ENCODE data around the gene ABCA4. TPM values are rescaled to one million over a fixed set of nuclear protein-coding genes. Genes with fewer than 3 reads are reported as not detected.
"Not testable (repeated sequence)": the region's sequence is repeated elsewhere in the genome, so short reads cannot be mapped to it uniquely, and the experiment has no call there.

ABCA4 gene
- total RNA-seq, 2 donors from 2014 or later = 2.0 to 3.7 TPM

- H3K4me1 ChIP-seq (ENCODE audit: control insufficient read depth in 1 of 2, low read depth in 2 of 2) = peaks cover 0 to 6% of the 10 kb centered on the region in 2 donors
- no peak overlapping the region for H3K4me3 ChIP-seq
- H3K27me3 ChIP-seq (replicated peaks; ENCODE audit: insufficient read depth) = no peaks in the 10 kb centered on the region
- no peaks in the 10 kb centered on the region for H3K9me3 ChIP-seq
- no peak for DNase-seq (ENCODE audit: low spot score)
- no peak overlapping the region for H3K27ac ChIP-seq
- no peaks in the 10 kb centered on the region for H3K36me3 ChIP-seq
- ATAC-seq (ENCODE audit: insufficient number of reproducible peaks, low FRiP score, low read depth) = no peak
- no peak for TF ChIP-seq CTCF (IDR thresholded peaks at IDR 0.05)
Observed at GRCh38 chr1:94156096-94156625, 35.2 kb upstream of the ABCA4 start.

GRCh38 chr1:94154989-94155388 is 34.0 kb upstream of the ABCA4 start:
- Histone ChIP-seq H3K27me3 (replicated peaks; ENCODE audit: insufficient read depth) (no peaks in the 10 kb centered on the region), H3K9me3 (no peaks in the 10 kb centered on the region), H3K4me3 (no peak overlapping the region), H3K36me3 (no peaks in the 10 kb centered on the region), H3K27ac (no peak overlapping the region), H3K4me1 (ENCODE audit: control insufficient read depth in 1 of 2, low read depth in 2 of 2) (peaks cover 0 to 6% of the 10 kb centered on the region in 2 donors)
- no peak for ATAC-seq (ENCODE audit: insufficient number of reproducible peaks, low FRiP score, low read depth)
- DNase-seq (ENCODE audit: low spot score) = no peak
- no peak for TF ChIP-seq CTCF (IDR thresholded peaks at IDR 0.05)

- Histone ChIP-seq H3K27me3 (replicated peaks; ENCODE audit: insufficient read depth) (no peaks in the 10 kb centered on the region), H3K27ac (no peak overlapping the region), H3K9me3 (no peaks in the 10 kb centered on the region), H3K36me3 (no peaks in the 10 kb centered on the region), H3K4me1 (ENCODE audit: control insufficient read depth in 1 of 2, low read depth in 2 of 2) (peaks cover 0 to 6% of the 10 kb centered on the region in 2 donors), H3K4me3 (no peak overlapping the region)
- TF ChIP-seq CTCF (IDR thresholded peaks at IDR 0.05) = no peak
- no peak for ATAC-seq (ENCODE audit: insufficient number of reproducible peaks, low FRiP score, low read depth)
- DNase-seq (ENCODE audit: low spot score) = no peak
Observed at GRCh38 chr1:94153133-94153532, 32.2 kb upstream of the ABCA4 start.

- ATAC-seq (ENCODE audit: insufficient number of reproducible peaks, low FRiP score, low read depth); H3K9me3 ChIP-seq; H3K4me1 ChIP-seq (ENCODE audit: control insufficient read depth in 1 of 2, low read depth in 2 of 2); DNase-seq (ENCODE audit: low spot score); H3K27ac ChIP-seq; H3K27me3 ChIP-seq (replicated peaks; ENCODE audit: insufficient read depth); H3K4me3 ChIP-seq; H3K36me3 ChIP-seq: not testable (repeated sequence)
Observed at GRCh38 chr1:94149166-94149565, 28.2 kb upstream of the ABCA4 start.

DNA sequence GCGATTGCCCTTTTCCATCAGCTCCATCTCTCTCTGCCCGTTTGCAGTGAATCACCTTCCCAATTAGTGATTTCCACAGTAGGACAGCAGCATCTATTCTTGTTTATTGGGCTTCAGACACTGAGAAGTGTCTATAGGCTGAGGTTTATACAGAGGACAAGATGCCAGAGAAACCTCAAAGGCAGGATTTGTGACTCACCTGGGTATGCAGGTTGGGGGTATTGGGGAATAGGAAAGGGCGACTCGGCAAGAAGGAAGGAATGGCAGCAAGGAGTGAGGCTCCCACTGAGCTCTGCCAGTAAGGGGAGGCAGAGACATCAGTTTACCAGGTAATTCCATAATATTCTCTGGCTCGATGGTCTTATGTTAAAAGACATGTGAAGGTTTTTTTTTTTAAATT is 25.3 kb upstream of the ABCA4 start:
- DNase-seq (ENCODE audit: low spot score) (no peak), ATAC-seq (ENCODE audit: insufficient number of reproducible peaks, low FRiP score, low read depth) (no peak)
- no peak for TF ChIP-seq CTCF (IDR thresholded peaks at IDR 0.05)
- Histone ChIP-seq H3K36me3 (no peaks in the 10 kb centered on the region), H3K4me3 (no peak overlapping the region), H3K27me3 (replicated peaks; ENCODE audit: insufficient read depth) (no peaks in the 10 kb centered on the region), H3K9me3 (no peaks in the 10 kb centered on the region), H3K4me1 (ENCODE audit: control insufficient read depth in 1 of 2, low read depth in 2 of 2) (peaks cover 0 to 9% of the 10 kb centered on the region in 2 donors), H3K27ac (no peak overlapping the region)

- ATAC-seq (ENCODE audit: insufficient number of reproducible peaks, low FRiP score, low read depth) = no peak
- Histone ChIP-seq H3K27ac (no peak overlapping the region), H3K4me1 (ENCODE audit: control insufficient read depth in 1 of 2, low read depth in 2 of 2) (peaks cover 0 to 9% of the 10 kb centered on the region in 2 donors), H3K4me3 (no peak overlapping the region), H3K27me3 (replicated peaks; ENCODE audit: insufficient read depth) (no peaks in the 10 kb centered on the region), H3K9me3 (no peaks in the 10 kb centered on the region), H3K36me3 (no peaks in the 10 kb centered on the region)
- no peak for TF ChIP-seq CTCF (IDR thresholded peaks at IDR 0.05)
- no peak for DNase-seq (ENCODE audit: low spot score)
Observed at GRCh38 chr1:94144836-94145235, 23.9 kb upstream of the ABCA4 start.

All from thoracic aorta (tissue), 2 donors.